SKM-1 (cell line): Measurements from ENCODE around the gene BACE1-AS.
A peak's percentile ranks its signal among the peaks of the same experiment; 100 is the strongest.

ENCODE experiments used
- DNase-seq: peaks from one replicate; lab custom pipeline; 2025; ENCODE audit not compliant: unreplicated experiment; lab: John Stamatoyannopoulos, UW

The BACE1-AS gene

DNA sequence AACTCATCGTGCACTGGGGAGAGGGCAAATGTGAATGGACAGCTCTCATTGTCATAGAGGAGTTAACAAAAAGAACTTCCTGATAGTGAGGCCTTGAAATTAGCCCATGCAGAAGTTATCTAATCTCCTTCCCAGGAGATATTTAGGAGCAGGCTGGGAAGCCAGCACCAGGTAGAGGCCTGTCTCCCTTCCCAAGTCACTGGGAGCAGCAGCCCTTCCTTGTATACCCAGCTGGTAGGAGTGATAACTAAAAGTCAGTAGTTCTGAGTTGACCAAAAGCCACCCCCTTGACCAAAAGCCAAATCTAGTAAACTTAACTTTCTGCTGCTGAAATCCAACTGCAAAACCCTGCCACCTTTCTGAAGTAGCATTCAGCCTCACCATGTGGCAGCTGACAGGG is 1.4 kb upstream of the BACE1-AS start:
- no peak for DNase-seq

DNA sequence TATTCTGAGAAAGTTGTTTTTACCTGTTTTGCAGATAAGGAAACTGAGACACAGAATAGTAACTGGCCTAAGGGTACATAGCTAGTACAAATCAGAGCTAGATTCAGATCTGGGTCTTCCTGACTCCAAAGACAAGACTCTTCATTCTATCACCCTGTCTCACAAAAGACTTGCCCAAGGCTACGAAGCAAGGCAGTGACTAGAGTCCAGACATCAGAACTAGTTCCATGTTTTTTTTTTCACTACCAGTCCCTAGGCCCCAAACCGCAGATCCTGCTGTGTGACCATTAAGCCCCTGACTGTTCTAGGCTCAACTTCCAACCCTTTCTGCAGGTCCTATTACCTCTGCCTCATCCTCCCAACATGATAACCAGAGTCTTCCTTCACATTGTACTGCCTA is 1.5 kb downstream of the BACE1-AS start:
- no peak for DNase-seq

DNA sequence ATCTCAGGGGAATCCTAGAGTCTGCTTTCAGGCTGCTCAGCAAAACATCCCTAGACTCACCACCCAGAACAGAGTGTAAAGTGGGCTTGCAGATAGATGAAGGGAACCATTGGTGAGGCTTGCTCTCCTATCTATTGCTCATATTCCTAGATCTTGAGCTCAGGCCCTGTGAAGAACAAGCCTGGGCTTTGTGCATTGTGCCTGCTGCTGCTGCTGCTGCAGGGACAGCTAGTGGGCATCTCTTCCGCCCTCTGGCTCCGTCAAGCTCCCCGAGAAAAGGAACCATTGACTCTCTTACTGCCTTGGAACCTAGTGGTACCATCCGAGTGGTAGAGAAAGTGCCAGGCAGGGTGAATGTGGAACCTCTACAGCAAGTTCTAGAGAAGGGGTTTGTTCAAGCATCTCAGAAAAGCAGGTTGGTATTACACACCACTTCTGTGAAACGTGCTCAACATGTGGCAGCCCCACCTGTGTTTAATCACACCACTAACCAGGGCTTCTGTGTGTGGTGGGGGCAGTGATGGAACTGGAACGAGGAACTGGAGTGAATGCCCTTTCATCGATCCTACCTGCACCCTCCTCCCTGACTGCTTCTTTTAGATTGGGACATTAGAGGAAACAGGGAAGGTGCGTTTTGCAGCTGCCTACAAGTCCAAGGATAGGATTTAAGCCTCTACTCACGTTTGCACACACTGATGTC is 4.4 kb downstream of the BACE1-AS start:
- no peak for DNase-seq

DNA sequence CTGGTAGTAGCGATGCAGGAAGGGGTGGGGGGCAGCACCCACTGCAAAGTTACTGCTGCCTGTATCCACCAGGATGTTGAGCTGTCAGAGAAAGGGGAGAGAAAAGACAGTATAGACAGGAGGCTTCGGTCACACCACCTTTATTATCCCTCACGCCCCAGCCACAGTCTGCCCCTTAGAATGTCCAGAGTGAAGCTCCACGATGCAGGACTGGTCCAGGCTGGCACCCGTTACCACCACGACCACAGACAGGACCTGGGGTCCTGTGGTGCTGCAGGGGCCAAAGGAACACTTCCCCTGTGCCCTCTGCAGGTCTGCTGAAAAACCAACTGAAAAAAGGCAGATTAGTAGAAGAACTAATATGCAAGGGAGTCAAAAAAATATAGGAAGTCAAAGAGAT is 5.7 kb downstream of the BACE1-AS start:
- DNase-seq, result no peak

DNA sequence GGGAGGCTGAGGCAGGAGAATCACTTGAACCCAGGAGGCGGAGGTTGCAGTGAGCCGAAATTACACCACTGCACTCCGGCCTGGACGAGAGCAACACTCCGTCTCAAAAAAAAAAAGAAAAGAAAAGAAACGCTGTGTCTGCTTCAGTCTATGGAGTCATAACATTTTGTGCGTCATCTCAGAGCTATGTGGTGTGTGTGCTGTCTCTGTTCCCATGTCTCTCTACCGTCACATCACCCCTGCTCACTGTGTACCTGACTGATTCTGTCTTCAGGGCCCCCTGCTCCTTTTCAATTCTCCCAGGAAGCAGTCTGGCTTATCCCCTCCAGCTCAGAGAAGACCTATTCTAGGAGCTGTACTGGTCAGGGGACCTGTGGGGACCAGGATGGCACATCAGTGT is 7.0 kb downstream of the BACE1-AS start:
- no peak for DNase-seq

DNA sequence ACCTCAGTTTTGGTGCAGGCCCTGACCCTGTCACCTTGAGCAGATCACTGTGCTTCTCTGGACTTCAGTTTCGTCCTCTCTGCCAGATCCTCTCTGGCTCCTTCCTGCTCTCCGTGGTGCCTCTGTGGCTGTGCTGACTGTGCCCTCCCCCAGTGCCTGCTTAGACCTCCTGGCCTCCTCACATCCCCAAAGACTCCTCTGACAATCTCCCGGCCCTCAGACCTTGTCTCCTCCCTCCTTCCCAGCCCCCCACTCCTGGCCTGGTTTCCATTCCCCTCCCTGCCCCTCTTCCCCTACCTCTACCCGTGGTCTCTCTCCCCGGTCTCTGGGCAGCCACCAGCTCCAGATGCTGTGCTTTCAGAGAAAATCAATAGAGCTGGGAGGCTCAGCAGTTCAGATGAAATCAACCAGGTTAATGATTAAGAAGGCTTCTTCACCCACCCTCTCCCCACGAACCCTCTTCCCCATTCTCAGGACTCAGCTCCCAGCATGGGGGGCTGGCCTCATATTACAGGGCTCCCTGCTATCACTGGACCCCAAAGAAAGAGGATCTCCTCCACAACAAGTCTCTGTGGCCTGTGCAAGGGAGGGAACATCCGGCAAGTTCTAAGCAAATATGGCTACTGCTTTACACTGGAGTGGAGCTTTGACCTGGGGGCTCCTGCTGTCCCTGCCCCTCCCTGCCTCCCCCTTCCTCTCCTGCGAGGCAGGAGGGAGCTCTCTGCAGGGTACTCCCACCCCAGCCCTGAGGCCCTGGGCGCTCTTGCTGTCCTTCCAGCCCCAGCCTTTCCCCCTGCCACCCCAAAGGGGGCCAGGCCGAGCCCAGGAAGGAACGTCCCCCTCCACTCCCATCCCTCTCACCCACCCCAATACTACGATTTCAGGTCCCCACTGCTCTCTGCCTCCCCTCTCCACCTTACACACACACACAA is 8.5 kb downstream of the BACE1-AS start:
- DNase-seq, result no peak

DNA sequence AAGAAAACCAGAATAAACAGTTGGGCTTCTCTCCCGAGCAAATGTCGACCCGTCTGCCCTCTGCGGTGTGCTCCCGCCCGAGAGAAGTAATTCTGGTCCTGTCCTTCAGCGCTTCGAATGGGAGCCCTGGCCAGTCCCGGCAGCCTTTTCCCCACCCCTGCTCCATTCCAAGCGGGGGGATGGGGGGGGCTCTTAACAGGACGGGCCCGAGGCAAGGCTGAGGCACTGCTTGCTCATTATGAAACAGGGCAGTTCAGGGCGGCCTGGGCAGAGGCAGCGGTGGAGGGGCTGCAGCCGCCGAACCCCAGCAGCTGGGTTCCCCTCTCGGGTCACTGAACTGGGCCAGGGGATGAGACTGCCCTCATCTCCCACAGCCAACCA is 9.1 kb downstream of the BACE1-AS start:
- DNase-seq, result no peak

DNA sequence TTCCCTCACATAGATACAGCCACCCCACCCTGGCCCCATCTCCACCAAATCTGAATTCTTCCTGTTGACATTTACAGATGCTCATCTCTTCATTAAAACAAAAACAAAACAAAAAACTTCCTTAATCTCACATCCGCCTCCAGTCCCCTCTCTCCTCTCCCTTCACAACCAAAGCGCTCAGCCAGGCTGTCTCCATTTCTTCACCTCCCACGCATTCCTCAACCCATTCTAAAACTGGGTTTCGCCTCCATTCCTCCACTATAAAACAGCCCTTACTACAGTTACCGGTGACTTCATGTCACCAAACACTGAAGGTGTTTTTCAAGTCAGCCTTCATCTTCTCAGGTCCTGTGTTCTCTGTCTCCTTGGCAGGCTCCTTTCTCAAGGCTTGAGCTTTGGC is 9.6 kb downstream of the BACE1-AS start:
- DNase-seq, result no peak

DNA sequence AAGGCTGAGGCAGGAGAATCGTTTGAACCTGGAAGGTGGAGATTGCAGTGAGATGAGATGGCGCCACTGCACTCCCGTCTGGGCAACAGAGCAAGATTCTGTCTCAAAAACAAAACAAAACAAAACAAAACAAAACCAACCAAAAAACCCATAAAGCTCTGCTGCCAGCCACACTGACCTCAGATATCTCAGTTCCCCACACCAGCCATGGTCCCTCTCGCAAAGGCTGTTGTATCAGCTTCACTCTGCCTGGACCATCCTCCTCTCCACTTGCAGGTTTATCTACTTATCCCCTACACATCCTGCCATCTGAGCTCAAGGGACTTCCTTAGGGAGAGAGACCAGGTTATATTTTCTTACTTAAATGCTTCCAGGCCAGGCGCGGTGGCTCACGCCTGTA is 11.1 kb downstream of the BACE1-AS start:
- DNase-seq, result no peak

DNA sequence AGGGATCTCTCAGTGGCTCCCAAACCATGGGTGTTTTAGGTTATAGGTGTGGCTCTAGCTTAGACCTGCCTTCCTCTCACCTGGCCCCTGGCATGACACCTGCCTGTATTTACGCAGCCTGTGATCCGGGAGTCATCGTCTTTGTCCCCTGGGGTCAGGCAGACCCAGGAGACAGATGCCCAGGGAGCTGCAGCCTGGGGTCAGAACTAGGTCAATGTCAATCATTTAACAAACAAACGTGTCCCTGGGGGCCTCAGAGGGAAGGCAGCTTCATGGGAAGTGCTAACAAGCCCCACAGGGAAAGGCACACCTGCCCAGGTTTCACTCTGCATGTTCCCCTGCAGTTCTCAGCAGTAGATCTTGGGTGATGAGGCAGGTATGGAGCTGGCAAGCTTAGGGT is 12.0 kb downstream of the BACE1-AS start:
- DNase-seq, result no peak

DNA sequence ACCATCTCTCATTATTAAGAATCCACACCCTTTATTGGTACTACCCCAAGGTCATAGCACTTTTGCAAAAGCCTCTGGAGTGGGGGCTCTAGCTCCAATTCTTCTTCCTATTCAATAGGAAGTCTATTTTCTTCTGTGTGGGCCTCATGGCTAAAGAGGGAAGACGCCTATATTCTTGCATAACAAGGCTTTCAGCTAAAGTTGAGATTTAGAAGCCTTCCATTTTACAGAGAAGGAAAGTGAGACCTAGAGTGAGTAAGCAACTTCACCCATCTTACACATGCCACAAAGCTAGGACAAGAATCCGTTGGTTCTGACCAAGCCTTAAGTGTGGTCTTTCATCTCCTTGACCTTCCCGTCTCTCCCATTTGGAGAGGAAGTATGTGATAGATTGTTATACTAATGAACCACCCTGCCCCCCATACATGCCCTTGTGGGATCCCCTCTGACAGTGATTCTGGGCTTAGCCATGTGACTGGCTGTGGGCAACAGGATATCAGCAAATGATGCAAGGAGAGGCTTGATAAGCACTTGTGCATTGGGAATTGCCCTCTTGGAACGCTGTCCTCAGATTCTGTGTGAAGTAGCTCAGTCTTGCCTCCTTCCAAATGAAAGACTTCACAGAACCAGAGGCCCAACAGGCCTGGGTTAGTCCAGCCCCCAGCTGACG is 12.6 kb downstream of the BACE1-AS start:
- DNase-seq, result no peak

DNA sequence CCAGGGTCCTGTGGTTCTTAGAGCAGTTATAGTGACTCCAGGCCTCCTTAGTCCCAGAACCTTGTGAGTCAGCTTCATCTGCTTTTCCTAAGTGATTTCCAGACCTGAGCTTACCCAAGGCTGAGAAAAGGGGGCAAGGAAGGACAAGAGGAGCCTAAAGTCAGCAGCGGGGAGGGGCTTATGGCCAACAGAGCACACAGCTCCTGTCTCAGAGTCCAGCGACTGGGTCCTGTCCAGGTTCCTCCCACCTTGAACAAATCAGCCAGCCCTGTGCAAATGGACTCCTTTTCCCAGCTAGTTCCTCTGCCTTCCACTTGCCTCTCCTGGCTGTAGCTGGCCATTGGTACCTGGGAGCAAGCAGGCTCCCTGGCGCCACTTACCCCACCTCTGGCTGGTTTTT is 14.0 kb downstream of the BACE1-AS start:
- DNase-seq, result no peak

DNA sequence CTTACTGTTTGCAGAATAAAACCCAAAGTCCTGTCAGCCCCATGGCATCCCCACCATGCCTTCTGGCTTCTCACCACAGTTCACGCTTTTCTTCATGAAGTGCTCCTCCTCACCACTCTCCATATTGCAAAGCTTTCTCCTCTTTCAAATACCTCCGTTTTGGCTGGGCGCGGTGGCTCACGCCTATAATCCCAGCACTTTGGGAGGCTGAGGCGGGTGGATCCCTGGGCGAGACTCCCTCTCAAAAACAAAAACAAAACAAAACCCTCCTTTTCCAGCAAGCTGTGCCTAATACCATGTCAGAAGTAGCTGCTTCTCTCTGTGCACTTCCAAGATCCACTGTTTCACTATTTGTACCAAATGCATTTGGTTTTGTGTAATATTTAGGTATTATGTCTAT is 18.2 kb downstream of the BACE1-AS start:
- DNase-seq, result no peak

DNA sequence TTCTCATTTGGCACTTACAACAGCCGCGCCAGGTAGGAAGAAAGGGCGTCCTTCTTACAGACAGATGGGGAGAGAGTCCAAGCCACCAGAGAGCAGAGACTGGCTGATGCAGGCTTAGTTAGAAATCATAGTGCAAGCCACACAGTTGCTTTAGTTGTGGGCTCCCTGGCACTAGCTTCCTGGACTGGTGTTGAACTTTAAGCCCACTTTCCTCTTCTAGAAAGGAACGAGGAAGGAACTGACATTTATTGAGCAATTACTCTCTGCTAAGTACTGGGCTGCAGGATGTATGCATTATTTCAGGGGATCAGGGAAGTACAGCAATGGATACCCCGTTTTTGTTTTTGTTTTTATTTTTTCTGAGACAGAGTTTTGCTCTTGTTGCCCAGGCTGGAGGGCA is 21.9 kb downstream of the BACE1-AS start:
- DNase-seq, result peak; percentile 73

DNA sequence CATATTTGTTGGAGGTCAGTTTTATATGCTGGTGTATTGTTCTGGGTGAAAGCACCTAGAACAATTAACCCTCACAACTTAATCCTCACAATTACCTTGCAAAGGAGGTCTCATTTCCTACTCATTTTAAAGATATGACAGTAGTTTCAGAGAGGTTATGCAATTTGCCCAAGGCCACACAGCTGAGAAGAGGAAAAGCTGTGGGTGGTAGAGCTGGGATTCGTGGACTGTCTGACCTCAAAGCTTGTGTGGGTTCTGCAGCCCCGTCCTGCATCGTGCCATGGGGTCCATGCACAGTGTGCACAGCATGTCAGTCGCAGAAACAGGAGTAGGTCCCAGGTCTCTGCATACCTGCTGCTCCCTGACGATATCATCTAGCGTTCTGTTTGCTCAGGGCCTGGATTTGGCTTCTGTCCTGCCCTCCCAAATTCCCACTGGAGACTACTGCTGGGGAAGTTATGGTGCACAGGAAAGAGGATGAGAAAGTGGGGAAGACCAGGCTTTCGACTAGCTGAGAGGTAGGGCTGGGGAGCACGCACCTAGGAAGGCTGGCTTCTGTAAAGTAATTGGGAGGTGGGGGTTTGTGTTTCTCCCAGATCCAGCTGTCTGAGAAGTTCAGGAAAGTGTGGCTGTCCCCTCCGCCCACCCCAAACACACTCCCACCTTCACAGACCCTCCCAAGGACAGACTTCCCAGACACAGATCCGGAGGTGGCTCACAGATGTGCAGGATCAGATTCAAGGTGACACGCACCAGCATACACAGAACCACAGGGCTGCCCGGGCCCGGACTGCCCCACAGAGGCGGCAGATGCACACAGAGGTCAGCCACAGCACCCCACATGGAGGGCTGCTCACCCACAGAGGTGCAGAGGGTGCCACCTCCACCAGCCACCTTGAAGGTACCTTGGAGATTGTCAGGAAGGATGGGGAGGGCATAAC is 23.0 kb downstream of the BACE1-AS start:
- DNase-seq, result no peak

DNA sequence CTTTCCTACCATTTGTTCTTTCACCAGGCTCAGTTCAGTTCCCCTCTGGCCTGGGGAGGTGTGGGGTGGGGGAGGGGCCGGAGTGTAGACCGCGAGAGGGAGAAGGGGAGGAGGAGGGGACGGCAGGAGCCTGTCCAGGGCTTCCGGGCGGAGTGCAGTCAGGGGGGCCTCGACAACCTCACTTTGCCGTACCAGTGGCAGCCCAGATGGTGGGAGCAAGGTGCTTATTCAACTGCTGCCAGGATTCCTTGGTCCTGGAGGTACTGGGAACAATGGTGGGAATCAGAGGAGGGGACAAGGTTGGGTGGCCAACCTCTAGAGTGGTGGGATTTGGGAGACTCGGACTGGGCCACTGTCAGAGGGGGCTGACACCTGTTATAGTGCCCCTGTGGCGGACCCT is 23.7 kb downstream of the BACE1-AS start:
- DNase-seq, result no peak

DNA sequence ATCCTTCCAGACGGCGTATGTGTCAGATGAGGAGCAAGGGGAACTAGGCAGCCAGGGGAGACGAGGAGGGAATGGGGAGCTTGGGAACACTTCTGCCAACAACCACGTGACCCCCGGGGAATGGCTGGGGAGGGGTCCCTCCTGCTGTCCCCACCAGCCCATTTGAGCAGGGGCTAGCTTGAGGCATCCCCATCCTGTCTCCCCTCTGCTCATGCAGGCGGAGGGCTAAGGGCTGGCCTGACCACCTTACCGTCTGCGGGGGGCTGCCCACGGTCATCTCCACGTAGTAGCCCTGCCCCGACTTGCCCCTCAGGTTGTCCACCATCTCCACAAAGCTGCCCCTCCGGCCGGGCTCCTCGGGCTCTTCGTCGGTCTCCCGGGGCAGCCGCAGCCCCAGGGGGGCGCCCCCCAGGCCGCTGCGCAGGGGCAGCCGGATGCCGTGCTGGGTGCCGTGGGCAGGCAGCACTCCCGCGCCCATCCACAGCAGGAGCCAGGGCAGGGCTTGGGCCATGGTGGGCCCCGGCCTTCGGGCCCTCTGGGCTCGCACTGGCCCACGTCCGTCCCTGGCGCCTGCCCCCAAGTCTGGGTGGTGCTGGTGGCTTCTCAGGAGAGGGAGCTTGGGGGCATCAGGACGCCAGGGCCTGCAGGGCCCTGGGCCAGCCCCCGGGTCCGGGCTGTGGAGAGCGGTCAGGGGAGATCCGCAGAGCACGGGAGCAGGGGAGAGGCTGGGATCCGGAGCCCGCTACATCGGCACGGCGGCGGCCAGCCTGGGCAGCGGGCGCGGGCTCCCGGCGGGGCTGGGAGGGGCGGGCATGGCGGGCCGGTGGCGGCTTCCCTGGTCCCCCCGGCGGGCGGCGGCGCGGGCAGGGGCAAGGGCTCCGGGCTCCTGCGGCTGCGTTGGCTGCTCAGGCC is 24.4 kb downstream of the BACE1-AS start:
- DNase-seq, result no peak

DNA sequence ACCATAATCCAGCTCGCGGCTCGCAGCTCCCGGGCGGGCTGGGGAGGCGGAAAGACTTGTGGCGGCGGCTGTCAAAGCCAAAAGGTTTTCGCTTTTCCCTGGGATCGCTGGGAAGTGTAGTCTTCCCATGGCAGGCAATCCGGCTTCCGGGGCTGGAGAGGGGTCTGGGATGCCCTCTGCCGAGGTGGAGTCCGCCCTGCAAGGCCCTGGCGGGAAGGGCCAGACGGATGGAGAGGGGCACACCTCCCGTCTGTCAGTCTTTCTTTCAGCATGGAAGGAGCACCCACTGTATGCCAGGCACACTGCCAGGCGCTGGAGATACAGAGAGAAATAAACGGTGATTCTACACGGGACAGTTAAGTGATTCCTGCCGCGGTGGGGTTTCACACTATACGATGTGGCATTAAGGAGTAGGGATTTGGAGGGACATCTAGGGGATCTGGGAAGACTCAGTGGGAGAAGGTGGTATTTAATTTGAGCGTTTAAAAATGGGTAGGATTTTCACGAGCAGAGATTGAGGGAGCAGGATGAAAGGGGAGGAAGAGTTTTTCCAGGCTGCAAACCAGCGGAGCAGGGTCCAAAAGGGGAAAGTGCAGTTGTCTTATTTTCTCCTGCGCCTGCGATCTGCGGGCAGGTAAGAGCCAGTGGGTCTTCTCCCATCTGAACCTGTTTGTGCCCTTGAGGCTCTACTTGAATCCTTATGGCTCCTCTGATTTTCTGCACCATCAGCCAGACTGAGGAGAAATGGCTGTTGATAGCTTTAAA is 25.2 kb downstream of the BACE1-AS start, which contains the start of gene BACE1:
BACE1 (minus strand) TSS at position 60 of the 765 bp plus-strand sequence. CDS start 461 bp downstream, outside the sequence.
- DNase-seq, result no peak

DNA sequence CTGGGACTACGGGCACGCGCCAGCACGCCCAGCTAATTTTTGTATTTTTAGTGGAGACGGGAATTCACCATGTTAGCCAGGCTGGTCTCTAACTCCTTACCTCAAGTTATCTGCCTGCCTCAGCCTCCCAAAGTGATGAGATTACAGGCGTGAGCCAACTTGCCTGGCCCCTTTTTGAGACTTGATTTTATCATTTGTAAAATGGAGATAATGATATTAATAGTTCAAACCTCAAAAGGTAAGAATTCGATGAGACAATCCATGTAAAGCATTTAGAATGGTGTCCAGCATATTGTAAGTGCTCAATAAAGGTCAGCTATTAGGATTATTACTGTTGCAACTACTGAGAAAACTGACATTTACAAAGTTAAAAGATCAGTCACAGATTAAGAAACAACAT is 27.6 kb downstream of the BACE1-AS start:
- DNase-seq, result no peak
